A673 (cell line): ENCODE measurements around the gene SPAM1. TPM values are rescaled to one million over a fixed set of nuclear protein-coding genes. Genes with fewer than 3 reads are reported as not detected.
"Not testable (repeated sequence)": the region's sequence is repeated elsewhere in the genome, so short reads cannot be mapped to it uniquely, and the experiment has no call there.

Experiments
- BruUV-seq: library from RNA; stranded (reverse); fragments of 400-500 nt; replicated peaks from 2 replicates; lab custom pipeline; 2021; lab: Mats Ljungman, UMichigan
- CTCF ChIA-PET: fragments of 300-600 bp; sonication (Branson Sonifier 250); formaldehyde crosslinking; loops from one replicate; lab custom pipeline; 2022; ENCODE audit warnings: antibody characterized with exemption; lab: Charles Lee
- POLR2A ChIA-PET: fragments of 300-600 bp; sonication (Branson Sonifier 250); formaldehyde crosslinking; loops from one replicate; lab custom pipeline; 2022; ENCODE audit warnings: antibody characterized with exemption; ENCODE audit not compliant: low non-redundant PET; lab: Charles Lee
- DNase-seq: peaks from one replicate; pipeline ENCODE4 v3.0.0-alpha.2; 2015; ENCODE audit warnings: low spot score
- H3K27ac ChIP-seq: fragments of 200-600 bp; sonication (generic); 2 replicates; pipeline ENCODE4 v1.5.1; 2016; ENCODE audit warnings: mixed run types, low read depth, mild to moderate bottlenecking, mixed read lengths, antibody characterized with exemption, low read length; ENCODE audit not compliant: poor library complexity, severe bottlenecking
- H3K27me3 ChIP-seq: fragments of 200-600 bp; sonication (generic); replicated peaks from 2 replicates; pipeline ENCODE4 v1.6.1; 2017; ENCODE audit warnings: mixed run types, low read depth, mild to moderate bottlenecking, mixed read lengths, antibody characterized with exemption, low read length; ENCODE audit not compliant: insufficient read depth, poor library complexity
- H3K36me3 ChIP-seq: fragments of 200-600 bp; sonication (generic); 2 replicates; pipeline ENCODE4 v1.6.1; 2016; ENCODE audit warnings: mixed run types, mild to moderate bottlenecking, mixed read lengths, antibody characterized with exemption, low read length; ENCODE audit not compliant: insufficient read depth, poor library complexity, severe bottlenecking
- H3K4me1 ChIP-seq: fragments of 200-600 bp; sonication (generic); 2 replicates; pipeline ENCODE4 v1.6.1; 2017; ENCODE audit warnings: mixed run types, mild to moderate bottlenecking, mixed read lengths, antibody characterized with exemption, low read length; ENCODE audit not compliant: insufficient read depth, poor library complexity, severe bottlenecking
- H3K4me3 ChIP-seq: fragments of 200-600 bp; sonication (generic); 2 replicates; pipeline ENCODE4 v1.5.1; 2016; ENCODE audit warnings: low read depth, mixed run types, mild to moderate bottlenecking, mixed read lengths, low read length; ENCODE audit not compliant: poor library complexity, severe bottlenecking
- H3K9me3 ChIP-seq: fragments of 200-600 bp; sonication (generic); 2 replicates; pipeline ENCODE4 v1.6.1; 2016; ENCODE audit warnings: mixed run types, low read depth, mild to moderate bottlenecking, mixed read lengths, antibody characterized with exemption, low read length; ENCODE audit not compliant: poor library complexity, severe bottlenecking
- CTCF ChIP-seq: fragments of 300-800, 200-600 bp; sonication (generic); conservative IDR thresholded peaks from 2 replicates; pipeline ENCODE4 v1.5.1; 2017; ENCODE audit warnings: low read depth, mild to moderate bottlenecking, antibody characterized with exemption, low read length, moderate library complexity, mixed read lengths
- EZH2 ChIP-seq: fragments of 200-600 bp; sonication (generic); IDR thresholded peaks from 2 replicates; pipeline ENCODE4 v1.6.1; 2017; ENCODE audit warnings: borderline replicate concordance, low read depth, mild to moderate bottlenecking, mixed read lengths, antibody characterized with exemption, low read length; ENCODE audit not compliant: poor library complexity, severe bottlenecking
- intact Hi-C: fragments of 100-400 bp; cut with micrococcal nuclease; formaldehyde crosslinking; loops from one replicate; pipeline ENCODE4 v1.10.0; 2022; ENCODE audit not compliant: unreplicated experiment
- total RNA-seq: library from RNA; stranded (reverse); gene quantifications from 2 replicates; pipeline ENCODE4 v1.2.3, GENCODE V29; 2021

Gene SPAM1
- total RNA-seq, 1 experiment from 2014 or later, result not detected

GRCh38 chr7:123881300-123881699 lies 43.7 kb upstream of the SPAM1 start:
- H3K27ac ChIP-seq, result no peak overlapping the region
- CTCF ChIA-PET, result no interaction called here
- H3K4me1 ChIP-seq, result no peaks in the 10 kb centered on the region
- no TSS peak for BruUV-seq
- TF ChIP-seq EZH2 (no peak), CTCF (no peak)
- POLR2A ChIA-PET, result no interaction called here
- H3K4me3 ChIP-seq, result no peak overlapping the region
- no peaks in the 10 kb centered on the region for H3K27me3 ChIP-seq
- no peaks in the 10 kb centered on the region for H3K36me3 ChIP-seq
- no peak for DNase-seq
- intact Hi-C loops, result no loop called here
- no peaks in the 10 kb centered on the region for H3K9me3 ChIP-seq

GRCh38 chr7:123883154-123883553 lies 41.9 kb upstream of the SPAM1 start:
- DNase-seq, result no peak
- ChIA-PET POLR2A (no interaction called here), CTCF (no interaction called here)
- Histone ChIP-seq H3K9me3 (no peaks in the 10 kb centered on the region), H3K27me3 (no peaks in the 10 kb centered on the region), H3K36me3 (no peaks in the 10 kb centered on the region), H3K4me3 (no peak overlapping the region), H3K27ac (no peak overlapping the region), H3K4me1 (no peaks in the 10 kb centered on the region)
- intact Hi-C loops, result no loop called here
- BruUV-seq, result no TSS peak
- TF ChIP-seq CTCF (no peak), EZH2 (no peak)

GRCh38 chr7:123888192-123888591 lies 36.8 kb upstream of the SPAM1 start:
- Histone ChIP-seq H3K4me3 (no peak overlapping the region), H3K9me3 (no peaks in the 10 kb centered on the region), H3K36me3 (no peaks in the 10 kb centered on the region), H3K4me1 (no peaks in the 10 kb centered on the region), H3K27ac (no peak overlapping the region), H3K27me3 (no peaks in the 10 kb centered on the region)
- no peak for DNase-seq
- ChIA-PET POLR2A (no interaction called here), CTCF (no interaction called here)
- no TSS peak for BruUV-seq
- intact Hi-C loops, result no loop called here
- no peak for TF ChIP-seq CTCF
- no peak for TF ChIP-seq EZH2

- H3K27ac ChIP-seq, POLR2A ChIA-PET, H3K36me3 ChIP-seq, H3K4me1 ChIP-seq, DNase-seq, H3K9me3 ChIP-seq, H3K4me3 ChIP-seq, intact Hi-C loops, H3K27me3 ChIP-seq, BruUV-seq, CTCF ChIA-PET: not testable (repeated sequence)
Observed at GRCh38 chr7:123894753-123895152, 30.3 kb upstream of the SPAM1 start.
